Inflammatory macrophage treated with lipopolysaccharide for 1 hour (primary cell): ENCODE measurements around the gene CDK3.
A peak's percentile ranks its signal among the peaks of the same experiment; 100 is the strongest.
"Not testable (repeated sequence)": the region's sequence is repeated elsewhere in the genome, so short reads cannot be mapped to it uniquely, and the experiment has no call there.

Experiments
- DNase-seq, 2 donors: peaks; one replicate each; pipeline ENCODE4 v3.0.0-alpha.2; 2020 to 2022

The CDK3 gene

GRCh38 chr17:76000755-76001521, at the start of gene CDK3:
TSS of gene CDK3 (plus strand) at chr17:76000855. CDS start at chr17:76001426, 571 bp downstream.
- DNase-seq = no peak

GRCh38 chr17:75950855-75951554, 49.6 kb upstream of the CDK3 start:
- DNase-seq = no peak

- DNase-seq = peak in 1 of 2 donors; percentile 15
Measured at GRCh38 chr17:75959051-75959838, 41.4 kb upstream of the CDK3 start.

GRCh38 chr17:75959839-75960511, 40.7 kb upstream of the CDK3 start:
- DNase-seq = no peak

- DNase-seq = no peak
Measured at GRCh38 chr17:75965468-75965867, 35.2 kb upstream of the CDK3 start.

- not testable (repeated sequence) for DNase-seq
Measured at GRCh38 chr17:75969044-75969443, 31.6 kb upstream of the CDK3 start.

GRCh38 chr17:75970011-75970523, 30.6 kb upstream of the CDK3 start:
- peak; percentile 47 to 54 for DNase-seq

GRCh38 chr17:75970626-75971025, 30.0 kb upstream of the CDK3 start:
- no peak for DNase-seq

GRCh38 chr17:75975187-75975586, 25.5 kb upstream of the CDK3 start:
- DNase-seq = not testable (repeated sequence)

GRCh38 chr17:75975757-75976174, 24.9 kb upstream of the CDK3 start:
- no peak for DNase-seq

- DNase-seq = no peak
Measured at GRCh38 chr17:75976175-75976848, 24.3 kb upstream of the CDK3 start.

- peak; percentile 94 to 95 for DNase-seq
Measured at GRCh38 chr17:75978938-75979704, 21.5 kb upstream of the CDK3 start, which contains the start of the genes ACOX1 and TEN1. TSS of gene ACOX1 (minus strand) at chr17:75979166. CDS start at chr17:75979073, 93 bp downstream. TSS of gene TEN1 (plus strand) at chr17:75979240. CDS start at chr17:75986193, 6,953 bp downstream.

- no peak for DNase-seq
Measured at GRCh38 chr17:75979705-75980187, 20.9 kb upstream of the CDK3 start.

GRCh38 chr17:75980188-75981018, 20.3 kb upstream of the CDK3 start:
- no peak for DNase-seq

GRCh38 chr17:75981019-75981615, 19.5 kb upstream of the CDK3 start:
- DNase-seq = no peak

- DNase-seq = peak; percentile 56 to 69
Measured at GRCh38 chr17:75983501-75984181, 17.0 kb upstream of the CDK3 start.

- no peak for DNase-seq
Measured at GRCh38 chr17:75985986-75986385, 14.7 kb upstream of the CDK3 start.

GRCh38 chr17:75987041-75987440, 13.6 kb upstream of the CDK3 start:
- DNase-seq = no peak

GRCh38 chr17:75991396-75991795, 9.3 kb upstream of the CDK3 start:
- DNase-seq = no peak
